ENCODE measurements around the gene MCF2L2.

- TF ChIP-seq POLR2A (IDR thresholded peaks at IDR 0.05) (no peak), CTCF (IDR thresholded peaks at IDR 0.05) (no peak)
These were observed 216.3 kb downstream of the MCF2L2 start for GRCh38 chr3:183212096-183212495.
